GM21423 (cell line): ENCODE measurements around the gene TPSB2.

Source experiments
- ATAC-seq: cut with Tn5 transposase; IDR thresholded peaks from one replicate; pipeline ENCODE4 v1.9.1; 2021; ENCODE audit warnings: mild to moderate bottlenecking, moderate library complexity; ENCODE audit not compliant: unreplicated experiment

The TPSB2 gene

DNA sequence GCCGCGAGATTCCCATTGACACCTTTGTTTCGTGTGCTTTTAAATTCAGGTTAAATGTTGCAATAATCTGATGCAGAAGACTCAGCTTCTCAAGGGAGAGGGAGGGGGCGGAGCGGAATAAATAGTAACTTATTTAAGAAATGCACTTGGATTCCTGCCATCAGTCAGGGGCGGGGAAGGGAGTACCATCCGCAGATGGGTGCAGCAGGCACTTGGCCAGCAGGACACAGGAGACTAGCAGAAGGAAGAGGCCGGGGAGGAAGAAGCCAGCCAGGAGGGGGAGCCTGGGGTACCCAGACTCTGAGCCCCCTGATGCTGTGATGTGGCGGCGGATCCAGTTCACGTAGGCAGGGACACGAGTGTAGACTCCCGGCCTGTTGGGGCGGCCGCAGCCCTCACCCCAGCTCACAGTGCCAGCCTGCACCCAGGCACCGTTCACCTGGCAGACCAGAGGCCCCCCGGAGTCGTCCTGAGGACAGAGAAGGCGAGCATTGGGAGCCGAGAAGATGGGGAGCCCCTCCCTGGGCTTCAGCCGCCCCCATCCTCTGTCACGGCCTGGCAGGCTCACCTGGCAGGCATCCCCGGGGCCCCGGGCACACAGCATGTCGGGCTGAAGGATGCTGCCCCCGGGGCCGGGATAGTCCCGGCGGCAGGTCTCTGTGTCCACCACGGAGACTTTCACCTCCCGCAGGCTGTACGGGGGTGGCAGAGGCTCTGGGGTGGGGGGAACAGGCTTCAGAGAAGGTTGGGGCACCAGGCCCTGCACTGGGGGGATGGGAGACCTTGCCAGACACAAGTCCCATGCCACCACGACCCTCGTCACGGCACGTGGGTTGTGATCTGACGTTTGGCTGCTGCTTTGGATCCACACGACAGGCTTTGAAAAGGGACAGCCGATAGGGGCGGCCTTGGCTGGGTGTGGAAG is 8.1 kb downstream of the TPSB2 start:
- no peak for ATAC-seq

DNA sequence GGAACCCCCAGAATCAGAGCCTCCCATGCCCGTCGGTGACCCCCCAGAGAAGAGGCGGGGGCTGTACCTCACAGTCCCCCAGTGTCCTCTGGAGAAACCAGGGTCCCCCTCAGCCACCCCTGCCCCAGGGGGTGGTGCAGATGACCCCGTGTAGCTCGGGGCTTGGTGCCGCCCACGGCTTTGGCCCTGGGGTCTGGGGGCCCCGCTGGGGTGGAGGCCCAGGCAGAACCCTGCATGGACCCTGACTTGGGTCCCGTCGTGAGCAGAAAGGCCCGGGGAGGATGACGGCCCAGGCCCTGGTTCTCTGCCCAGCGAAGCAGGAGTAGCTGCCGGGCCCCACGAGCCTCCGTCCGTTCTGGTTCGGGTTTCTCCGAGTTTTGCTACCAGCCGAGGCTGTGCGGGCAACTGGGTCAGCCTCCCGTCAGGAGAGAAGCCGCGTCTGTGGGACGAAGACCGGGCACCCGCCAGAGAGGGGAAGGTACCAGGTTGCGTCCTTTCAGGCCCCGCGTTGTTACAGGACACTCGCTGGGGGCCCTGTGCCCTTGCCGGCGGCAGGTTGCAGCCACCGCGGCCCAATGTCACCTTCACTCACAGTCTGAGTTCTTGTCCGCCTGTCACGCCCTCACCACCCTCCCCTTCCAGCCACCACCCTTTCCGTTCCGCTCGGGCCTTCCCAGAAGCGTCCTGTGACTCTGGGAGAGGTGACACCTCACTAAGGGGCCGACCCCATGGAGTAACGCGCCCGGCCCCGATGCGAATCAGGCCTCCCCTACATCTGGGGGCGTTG is 8.9 kb downstream of the TPSB2 start:
- no peak for ATAC-seq

DNA sequence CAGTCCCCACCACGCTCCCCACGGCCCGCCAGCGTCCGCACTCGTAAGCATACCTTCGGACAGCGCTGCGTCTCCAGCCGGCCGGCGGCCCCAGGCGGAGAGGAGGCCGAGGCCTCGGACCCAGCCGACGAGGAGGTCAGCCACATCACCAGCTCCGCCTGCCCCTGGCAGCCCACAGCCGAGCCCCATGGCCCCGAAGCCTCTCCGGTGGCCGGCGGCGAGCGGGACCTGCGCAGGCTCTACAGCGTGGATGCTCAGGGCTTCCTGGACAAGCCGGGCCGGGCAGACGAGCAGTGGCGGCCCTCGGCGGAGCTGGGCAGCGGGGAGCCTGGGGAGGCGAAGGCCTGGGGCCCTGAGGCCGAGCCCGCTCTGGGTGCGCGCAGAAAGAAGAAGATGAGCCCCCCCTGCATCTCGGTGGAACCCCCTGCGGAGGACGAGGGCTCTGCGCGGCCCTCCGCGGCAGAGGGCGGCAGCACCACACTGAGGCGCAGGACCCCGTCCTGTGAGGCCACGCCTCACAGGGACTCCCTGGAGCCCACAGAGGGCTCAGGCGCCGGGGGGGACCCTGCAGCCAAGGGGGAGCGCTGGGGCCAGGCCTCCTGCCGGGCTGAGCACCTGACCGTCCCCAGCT is 9.8 kb downstream of the TPSB2 start:
- ATAC-seq = no peak

DNA sequence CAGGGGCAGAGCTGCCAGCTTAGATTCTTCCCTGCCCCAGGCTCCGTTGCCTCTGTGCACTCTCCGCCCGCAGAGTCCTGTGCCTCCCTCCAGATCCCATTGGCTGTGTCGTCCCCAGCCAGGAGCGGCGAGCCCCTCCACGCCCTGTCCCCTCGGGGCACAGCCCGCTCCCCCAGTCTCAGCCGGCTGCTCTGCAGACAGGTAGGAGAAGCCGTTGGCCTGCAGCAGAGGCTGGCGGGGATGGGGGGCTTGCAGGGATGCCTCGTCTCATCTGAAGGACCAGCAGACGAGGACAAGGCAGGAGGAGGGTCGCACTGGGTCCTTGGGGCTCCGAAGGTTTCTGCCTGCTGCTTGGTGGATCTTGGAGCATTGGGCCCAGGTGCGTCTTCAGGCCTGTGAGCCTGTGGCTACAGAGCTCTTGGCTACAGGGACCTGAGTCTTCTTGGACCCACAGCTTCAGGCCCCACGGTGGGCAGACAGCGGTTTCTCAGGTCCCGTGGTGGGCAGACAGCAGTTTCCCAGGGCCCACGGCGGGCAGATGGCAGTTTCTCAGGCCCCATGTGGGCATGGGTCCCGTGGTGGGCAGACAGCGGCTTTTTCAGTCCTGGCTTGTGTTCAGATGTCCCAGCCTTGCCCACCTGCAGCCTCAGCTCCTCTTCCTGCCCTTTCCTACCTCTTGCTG is 10.9 kb downstream of the TPSB2 start:
- ATAC-seq = no peak

DNA sequence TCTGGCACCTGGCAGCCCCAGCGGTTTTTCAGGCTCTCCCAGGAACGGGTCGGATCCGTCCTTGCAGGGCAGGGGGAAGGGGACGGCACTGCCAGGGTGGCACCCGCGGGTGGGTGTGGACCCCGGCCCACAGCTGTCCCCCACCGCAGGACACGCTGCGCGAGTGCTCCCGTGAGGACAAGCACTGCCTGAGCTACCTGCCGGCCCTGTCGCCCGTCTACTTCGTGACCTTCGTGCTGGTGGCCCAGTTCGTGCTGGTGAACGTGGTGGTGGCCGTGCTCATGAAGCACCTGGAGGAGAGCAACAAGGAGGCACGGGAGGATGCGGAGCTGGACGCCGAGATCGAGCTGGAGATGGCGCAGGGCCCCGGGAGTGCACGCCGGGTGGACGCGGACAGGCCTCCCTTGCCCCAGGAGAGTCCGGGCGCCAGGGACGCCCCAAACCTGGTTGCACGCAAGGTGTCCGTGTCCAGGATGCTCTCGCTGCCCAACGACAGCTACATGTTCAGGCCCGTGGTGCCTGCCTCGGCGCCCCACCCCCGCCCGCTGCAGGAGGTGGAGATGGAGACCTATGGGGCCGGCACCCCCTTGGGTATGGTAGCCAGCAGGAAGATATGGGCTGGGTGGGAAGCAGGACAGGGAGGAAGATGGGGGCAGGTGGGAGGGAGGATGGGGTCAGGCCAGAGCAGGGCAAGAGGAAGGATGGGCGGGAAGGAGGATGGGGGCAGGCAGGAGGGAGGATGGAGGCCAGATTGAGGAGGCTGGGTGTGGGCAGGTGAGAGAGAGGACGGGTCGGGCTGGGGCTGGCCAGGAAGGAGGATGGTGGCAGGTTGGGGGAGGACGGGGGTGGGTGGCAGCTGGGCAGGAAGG is 11.7 kb downstream of the TPSB2 start:
- no peak for ATAC-seq

DNA sequence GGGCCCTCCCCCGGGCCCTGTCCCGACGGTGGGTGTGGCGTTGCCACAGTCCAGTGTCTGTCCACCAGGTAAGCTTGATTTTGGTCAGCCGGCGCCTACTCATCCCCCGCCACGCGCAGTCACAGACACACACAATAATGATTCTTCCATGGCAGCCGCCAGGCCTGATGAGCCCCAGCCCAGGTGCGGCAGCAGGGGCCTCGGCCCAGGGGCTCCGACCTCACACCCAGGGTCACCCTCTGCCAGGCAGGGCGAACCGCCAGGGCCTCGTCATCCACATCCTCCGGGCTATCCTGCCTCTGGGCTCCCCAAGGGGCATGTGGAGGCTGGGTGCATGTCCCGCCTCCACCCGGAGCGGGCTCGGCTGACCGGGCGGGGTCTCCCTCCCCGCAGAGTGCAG is 12.5 kb downstream of the TPSB2 start:
- ATAC-seq = no peak

DNA sequence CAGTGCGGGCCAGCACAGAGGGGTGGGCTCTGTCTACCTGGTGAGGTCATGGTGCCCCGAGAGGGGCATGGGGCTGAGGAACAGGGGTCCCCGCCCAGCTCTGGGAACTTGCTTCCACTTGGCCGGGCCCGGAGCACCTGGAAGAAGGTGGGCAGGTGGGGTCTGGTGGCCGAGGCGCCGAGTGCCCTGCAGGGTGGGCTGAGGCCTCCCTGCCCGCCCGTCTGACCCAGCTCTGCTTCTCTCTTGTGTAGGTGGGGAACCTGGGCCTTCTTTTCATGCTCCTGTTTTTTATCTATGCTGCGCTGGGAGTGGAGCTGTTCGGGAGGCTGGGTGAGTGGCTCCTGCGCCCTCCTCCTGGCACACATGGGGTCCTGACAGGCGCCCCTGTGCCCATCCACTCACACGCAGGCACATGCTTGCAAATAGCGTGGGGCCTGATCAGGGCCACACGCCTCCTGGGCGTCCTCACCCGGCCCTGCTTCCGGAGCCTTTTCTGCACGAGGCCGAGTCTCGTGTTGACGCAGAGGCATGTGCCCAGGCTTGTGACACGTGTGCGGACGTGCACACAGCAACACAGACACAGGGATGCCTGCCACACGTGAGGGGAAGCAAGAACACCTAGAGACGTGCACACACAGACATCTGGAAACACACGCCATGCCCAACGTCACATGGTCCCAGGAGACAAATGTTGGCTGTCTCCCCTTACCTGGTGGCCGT is 13.1 kb downstream of the TPSB2 start:
- ATAC-seq = no peak

DNA sequence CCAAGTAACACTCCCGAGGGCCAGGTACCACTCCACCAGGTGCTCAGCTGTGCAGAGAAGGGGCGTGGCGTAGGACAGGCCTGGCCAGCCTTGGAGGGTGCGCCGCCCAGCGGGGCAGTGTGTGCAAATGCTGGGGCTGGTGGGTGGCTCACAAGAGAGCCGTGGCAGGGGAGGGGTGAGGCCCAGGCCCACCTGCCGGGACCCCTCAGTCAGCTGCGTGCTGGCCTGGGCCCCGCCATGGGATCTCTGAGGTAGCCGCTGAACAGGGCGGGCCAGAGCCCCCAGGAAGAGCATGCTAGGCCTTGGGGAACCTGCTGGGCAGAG is 13.7 kb downstream of the TPSB2 start:
- no peak for ATAC-seq

DNA sequence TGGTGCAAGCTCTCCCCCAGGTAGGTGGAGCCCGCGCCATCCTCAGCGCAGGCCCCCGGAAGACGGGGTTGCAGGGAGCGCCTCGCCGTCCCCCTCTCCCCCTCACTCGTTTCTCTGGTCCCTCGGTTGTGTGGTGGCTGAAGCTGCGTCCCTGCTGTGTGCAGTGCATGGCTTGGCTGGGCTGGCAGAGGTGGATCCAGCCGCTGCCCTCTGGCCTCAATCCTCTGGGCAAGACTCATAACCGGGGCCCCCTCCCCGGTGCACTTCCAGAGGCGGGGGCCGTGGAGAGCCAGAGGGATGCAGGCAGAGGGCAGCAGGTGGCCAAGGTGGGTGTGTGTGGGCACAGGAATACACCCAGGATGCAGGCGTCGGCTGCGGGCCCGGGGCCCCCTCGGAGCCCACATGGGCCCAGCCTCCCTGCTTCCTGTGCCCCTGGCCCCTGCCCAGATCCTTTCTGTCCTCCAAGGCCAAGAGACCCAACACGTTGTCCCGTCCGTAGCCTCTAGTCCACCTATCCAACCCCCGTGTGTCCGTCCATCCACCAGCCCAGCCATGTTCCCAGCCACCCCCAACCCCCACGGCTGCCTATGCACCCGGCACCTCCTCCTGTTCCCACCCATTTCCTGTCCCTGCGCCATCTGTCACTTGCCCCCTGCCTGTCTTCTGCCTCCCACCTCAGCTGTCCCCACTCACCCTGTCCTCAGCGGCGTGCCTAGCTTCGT is 14.2 kb downstream of the TPSB2 start:
- no peak for ATAC-seq

DNA sequence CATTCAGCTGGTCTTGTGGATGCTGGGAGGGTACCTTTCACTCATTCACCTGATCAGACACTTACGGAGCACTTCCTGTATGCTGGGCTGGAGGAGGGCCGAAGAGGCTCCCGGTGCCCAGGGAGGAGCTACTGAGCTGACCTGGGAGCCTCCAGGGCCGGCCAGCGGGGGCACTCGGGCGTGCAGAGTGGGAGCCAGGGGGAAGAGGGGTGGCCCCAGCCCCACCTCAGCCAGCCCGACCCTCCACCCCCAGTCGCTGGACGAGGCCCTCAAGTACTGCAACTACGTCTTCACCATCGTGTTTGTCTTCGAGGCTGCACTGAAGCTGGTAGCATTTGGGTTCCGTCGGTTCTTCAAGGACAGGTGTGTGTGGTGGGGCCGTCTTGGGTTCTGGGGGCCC is 15.3 kb downstream of the TPSB2 start:
- no peak for ATAC-seq

DNA sequence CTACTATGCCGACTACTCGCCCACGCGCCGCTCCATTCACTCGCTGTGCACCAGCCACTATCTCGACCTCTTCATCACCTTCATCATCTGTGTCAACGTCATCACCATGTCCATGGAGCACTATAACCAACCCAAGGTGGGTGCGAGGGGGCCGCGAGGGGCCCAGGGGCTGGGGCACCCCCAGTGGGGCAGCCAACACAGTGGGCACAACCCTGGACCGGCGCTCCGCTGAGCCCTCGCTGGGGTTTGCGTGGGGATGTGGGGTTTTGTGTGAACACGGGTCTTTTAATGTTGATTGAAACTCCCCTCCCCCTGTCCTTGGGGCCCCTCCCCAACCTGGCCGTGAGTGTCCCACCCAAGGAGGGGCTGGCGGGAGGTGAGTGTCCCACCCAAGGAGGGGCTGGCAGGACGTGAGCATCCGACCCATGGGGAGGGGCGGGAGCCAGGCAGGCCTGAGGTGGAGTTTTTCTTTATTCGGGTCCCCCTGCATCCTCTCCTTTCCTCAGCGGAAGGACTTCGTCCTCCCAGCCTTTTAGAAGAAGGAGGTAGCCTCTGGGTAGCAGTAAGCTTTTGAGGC is 16.1 kb downstream of the TPSB2 start:
- ATAC-seq = no peak

DNA sequence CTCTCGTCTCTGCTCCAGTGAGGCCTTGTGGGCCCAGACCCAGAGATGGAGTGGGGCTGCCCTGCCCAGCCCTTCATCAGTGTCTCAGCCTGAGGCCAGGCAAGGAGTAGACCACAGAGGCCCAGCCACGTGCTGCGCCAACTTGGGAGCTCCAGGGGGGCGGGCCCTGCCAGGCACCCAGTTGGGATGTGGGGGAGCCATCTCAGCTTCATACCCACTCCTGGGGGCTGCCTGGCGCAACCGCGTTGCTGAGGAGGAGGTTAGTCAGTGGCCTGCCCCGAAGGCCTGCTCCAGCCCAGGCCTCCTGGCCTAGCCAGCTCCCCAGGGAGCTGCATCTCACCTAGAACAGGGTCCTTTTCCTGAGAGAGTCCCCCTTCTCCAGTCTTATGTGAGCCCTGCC is 16.8 kb downstream of the TPSB2 start:
- no peak for ATAC-seq

DNA sequence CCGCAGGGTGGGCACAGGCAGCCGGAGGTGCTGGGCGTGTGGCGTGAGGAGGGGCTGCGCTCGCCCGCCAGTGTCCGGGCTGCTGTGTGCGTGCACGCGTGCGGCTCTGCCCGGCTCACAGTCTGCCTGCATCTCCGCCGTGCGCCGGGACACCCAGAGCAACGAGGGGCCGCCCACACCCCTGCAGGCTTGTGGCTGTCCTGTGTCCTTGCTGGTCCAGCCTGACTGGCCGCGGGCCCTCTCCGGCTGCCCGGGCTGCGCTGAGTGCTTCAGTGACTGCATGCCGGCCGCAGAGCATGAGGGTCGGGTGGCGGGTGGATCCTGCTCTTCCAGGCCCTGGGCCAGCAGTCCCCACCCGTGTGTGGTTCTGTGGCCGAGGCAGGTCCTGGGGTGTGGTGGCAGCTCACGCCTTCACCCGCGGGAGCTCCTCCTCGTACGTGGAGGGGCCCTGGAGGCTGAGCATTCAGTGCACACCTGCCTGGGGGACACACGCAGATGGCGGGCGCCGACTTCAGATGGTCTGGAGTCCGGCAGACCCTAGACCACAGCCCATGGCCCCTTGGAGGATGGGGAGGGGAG is 17.3 kb downstream of the TPSB2 start:
- ATAC-seq = no peak

DNA sequence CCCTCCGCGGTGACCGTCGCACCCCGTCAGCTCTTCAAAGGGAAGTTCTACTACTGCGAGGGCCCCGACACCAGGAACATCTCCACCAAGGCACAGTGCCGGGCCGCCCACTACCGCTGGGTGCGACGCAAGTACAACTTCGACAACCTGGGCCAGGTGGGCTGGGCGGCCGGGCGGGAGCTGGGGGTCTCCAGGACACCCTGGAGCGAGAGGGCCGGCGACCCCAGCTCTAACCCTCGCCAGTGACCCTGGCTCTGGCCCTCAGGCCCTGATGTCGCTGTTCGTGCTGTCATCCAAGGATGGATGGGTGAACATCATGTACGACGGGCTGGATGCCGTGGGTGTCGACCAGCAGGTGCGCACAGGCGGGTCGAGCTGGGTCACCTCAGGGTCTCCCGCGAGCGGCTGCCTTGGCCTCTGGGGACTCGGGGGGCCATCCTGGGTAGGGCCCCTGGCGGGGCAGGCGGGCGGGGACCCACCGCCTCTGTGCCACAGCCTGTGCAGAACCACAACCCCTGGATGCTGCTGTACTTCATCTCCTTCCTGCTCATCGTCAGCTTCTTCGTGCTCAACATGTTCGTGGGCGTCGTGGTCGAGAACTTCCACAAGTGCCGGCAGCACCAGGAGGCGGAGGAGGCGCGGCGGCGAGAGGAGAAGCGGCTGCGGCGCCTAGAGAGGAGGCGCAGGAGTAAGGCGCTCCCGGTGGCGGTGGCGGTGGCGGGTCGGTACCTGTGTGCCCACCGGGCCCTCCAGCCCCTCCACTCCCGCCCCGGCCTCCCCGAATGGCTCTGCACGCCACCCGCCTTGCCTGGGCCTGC is 18.3 kb downstream of the TPSB2 start:
- ATAC-seq = no peak

DNA sequence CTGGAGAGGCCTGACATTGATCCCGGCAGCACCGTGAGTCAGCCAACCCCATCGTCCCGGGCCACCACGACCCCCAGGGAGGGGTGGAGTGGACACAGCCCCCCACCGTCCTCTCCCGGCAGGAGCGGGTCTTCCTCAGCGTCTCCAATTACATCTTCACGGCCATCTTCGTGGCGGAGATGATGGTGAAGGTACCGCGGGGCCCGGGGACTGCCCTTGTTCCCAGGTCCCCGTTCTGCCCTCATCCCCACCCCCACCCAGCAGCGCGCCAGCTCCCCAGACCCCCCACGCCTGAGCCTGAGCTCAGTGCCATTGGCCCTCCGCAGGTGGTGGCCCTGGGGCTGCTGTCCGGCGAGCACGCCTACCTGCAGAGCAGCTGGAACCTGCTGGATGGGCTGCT is 19.5 kb downstream of the TPSB2 start:
- no peak for ATAC-seq

DNA sequence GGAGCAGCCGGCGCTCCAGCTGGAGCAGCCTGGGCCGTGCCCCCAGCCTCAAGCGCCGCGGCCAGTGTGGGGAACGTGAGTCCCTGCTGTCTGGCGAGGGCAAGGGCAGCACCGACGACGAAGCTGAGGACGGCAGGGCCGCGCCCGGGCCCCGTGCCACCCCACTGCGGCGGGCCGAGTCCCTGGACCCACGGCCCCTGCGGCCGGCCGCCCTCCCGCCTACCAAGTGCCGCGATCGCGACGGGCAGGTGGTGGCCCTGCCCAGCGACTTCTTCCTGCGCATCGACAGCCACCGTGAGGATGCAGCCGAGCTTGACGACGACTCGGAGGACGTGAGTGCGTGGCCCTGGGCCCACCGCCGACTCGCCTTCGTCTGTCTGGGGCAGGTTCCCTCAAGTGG is 20.9 kb downstream of the TPSB2 start:
- no peak for ATAC-seq

DNA sequence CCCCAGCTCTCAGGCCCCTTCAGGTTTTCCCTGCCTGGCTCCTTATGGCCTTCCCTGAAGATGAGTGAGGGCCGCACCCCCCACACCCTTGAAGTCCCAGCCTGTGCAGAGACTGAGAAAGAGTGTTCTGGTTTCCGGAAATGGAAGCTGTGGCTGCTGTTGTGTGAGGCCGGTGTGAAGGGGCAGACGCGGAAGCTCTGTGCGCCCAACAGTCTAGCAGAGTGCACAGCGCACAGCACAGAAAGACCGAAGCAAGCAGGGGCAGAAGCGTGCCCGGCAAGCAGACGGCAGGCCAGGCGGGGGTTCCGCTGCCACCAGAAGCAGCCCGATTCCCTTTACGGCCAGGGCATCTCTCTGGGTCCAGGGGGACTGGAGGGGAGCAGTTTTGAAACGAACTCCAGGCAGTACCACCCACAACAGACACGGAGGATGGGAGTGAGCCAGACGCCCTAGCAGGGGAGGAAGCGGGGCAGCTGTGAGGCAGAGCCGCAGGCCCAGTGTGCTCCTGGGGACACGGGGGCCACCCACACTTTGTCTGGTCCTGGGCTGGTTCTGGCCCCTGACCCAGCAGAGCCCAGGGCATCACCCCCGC is 21.6 kb downstream of the TPSB2 start:
- ATAC-seq = no peak
